H1 (cell line): ENCODE data around the gene GABARAPL2. TPM values are rescaled to one million over a fixed set of nuclear protein-coding genes. Genes with fewer than 3 reads are reported as not detected.

Experiments used
- CTCF ChIA-PET: fragments of 300-600 bp; sonication (Branson Sonifier 250); formaldehyde crosslinking; loops from one replicate; lab custom pipeline; 2021; ENCODE audit not compliant: partially characterized antibody; lab: Charles Lee
- POLR2A ChIA-PET: fragments of 300-600 bp; sonication (Branson Sonifier 250); formaldehyde crosslinking; loops from one replicate; lab custom pipeline; 2021; ENCODE audit warnings: inconsistent platforms; ENCODE audit not compliant: partially characterized antibody; lab: Charles Lee
- DNase-seq, 2 experiments: peaks; one replicate each; pipeline versions ENCODE4 v3.0.0 to v3.0.0-alpha.2; 2010 to 2022; ENCODE audit warnings: low spot score in 2 of 2, low read depth in 1 of 2, mixed read lengths in 1 of 2
- FAIRE-seq: peaks from 2 replicates; lab custom pipeline; 2011; peaks lifted over from hg19 to GRCh38; lab: Jason Lieb, UNC
- H2AFZ ChIP-seq: 2 replicates; pipeline ENCODE4 v1.8.1; 2012; ENCODE audit warnings: low read length, inconsistent platforms
- H2AK5ac ChIP-seq: 2 replicates; pipeline ENCODE4 v1.6.1; 2013; ENCODE audit warnings: low read depth, low read length
- H2BK120ac ChIP-seq: replicated peaks from 2 replicates; pipeline ENCODE3; 2013; ENCODE audit warnings: low read depth, low read length, inconsistent platforms
- H2BK12ac ChIP-seq: 2 replicates; pipeline ENCODE4 v1.6.1; 2013; ENCODE audit warnings: low read depth, low read length
- H2BK15ac ChIP-seq: 2 replicates; pipeline ENCODE4 v1.6.1; 2013; ENCODE audit warnings: low read length
- H2BK20ac ChIP-seq: 2 replicates; pipeline ENCODE4 v1.6.1; 2013; ENCODE audit warnings: low read length
- H2BK5ac ChIP-seq: 2 replicates; pipeline ENCODE4 v1.6.1; 2013; ENCODE audit warnings: low read depth, low read length
- H3K14ac ChIP-seq: 2 replicates; pipeline ENCODE4 v1.6.1; 2013; ENCODE audit warnings: inconsistent platforms; ENCODE audit not compliant: insufficient read length
- H3K18ac ChIP-seq: 2 replicates; pipeline ENCODE4 v1.6.1; 2013; ENCODE audit warnings: low read length; ENCODE audit errors: extremely low read depth
- H3K23ac ChIP-seq: 2 replicates; pipeline ENCODE4 v1.6.1; 2013; ENCODE audit warnings: inconsistent platforms; ENCODE audit not compliant: insufficient read length
- H3K23me2 ChIP-seq: 2 replicates; pipeline ENCODE4 v1.6.1; 2013; ENCODE audit warnings: low read depth, low read length
- H3K27ac ChIP-seq: 2 replicates; pipeline ENCODE4 v1.6.1; 2011; ENCODE audit warnings: low read depth, low read length, inconsistent platforms
- H3K27me3 ChIP-seq, 4 experiments: replicated peaks in 1 of 4; 1 replicate in 1 of 4; 2 replicates in 3 of 4; pipeline versions ENCODE4 v1.6.1 to v1.8.1; 2011 to 2013; ENCODE audit warnings: low read length in 3 of 4, mild to moderate bottlenecking in 3 of 4, inconsistent platforms in 2 of 4, mixed read lengths in 2 of 4, moderate library complexity in 1 of 4; ENCODE audit not compliant: control insufficient read depth in 3 of 4, insufficient read depth in 3 of 4; ENCODE audit errors: extremely low read depth in 1 of 4
- H3K36me3 ChIP-seq, 4 experiments: 2 replicates each; pipeline versions ENCODE4 v1.6.1 to v1.8.1; 2011 to 2013; ENCODE audit warnings: mild to moderate bottlenecking in 4 of 4, low read length in 3 of 4, moderate library complexity in 2 of 4, control low read depth in 1 of 4, inconsistent platforms in 1 of 4; ENCODE audit not compliant: insufficient read depth in 4 of 4, control insufficient read depth in 2 of 4
- H3K4ac ChIP-seq: replicated peaks from 2 replicates; pipeline ENCODE3; 2013; ENCODE audit warnings: low read length, low read depth, mixed read lengths, inconsistent platforms; ENCODE audit not compliant: insufficient read length
- H3K4me1 ChIP-seq, 4 experiments: replicated peaks in 1 of 4; 1 replicate in 1 of 4; 2 replicates in 3 of 4; pipeline versions ENCODE4 v1.6.1 to v1.8.1; 2011 to 2013; ENCODE audit warnings: low read length in 3 of 4, inconsistent platforms in 2 of 4, mixed read lengths in 1 of 4; ENCODE audit not compliant: insufficient read depth in 4 of 4, control insufficient read depth in 3 of 4
- H3K4me2 ChIP-seq, 2 experiments: 2 replicates each; pipeline versions ENCODE4 v1.6.1 to v1.8.1; 2011 to 2013; ENCODE audit warnings: low read depth in 2 of 2, low read length in 2 of 2, control low read depth in 1 of 2, inconsistent platforms in 1 of 2, mild to moderate bottlenecking in 1 of 2; ENCODE audit not compliant: insufficient read depth in 1 of 2
- H3K4me3 ChIP-seq, 4 experiments: fragments of 200-600, 300-600 bp in 1 of 4; sonication (generic), shearing (Covaris generic), sonication (Bioruptor Twin) in 1 of 4; 2 replicates each; pipeline versions ENCODE4 v1.5.1 to v1.8.1; 2011 to 2016; ENCODE audit warnings: low read length in 4 of 4, low read depth in 3 of 4, control low read depth in 2 of 4, inconsistent platforms in 2 of 4, mild to moderate bottlenecking in 2 of 4, mixed read lengths in 1 of 4, moderate library complexity in 1 of 4; ENCODE audit not compliant: insufficient read depth in 2 of 4; ENCODE audit errors: extremely low read depth in 1 of 4
- H3K56ac ChIP-seq: replicated peaks from 2 replicates; pipeline ENCODE3; 2013; ENCODE audit warnings: low read depth, mild to moderate bottlenecking, mixed read lengths, low read length, inconsistent platforms; ENCODE audit not compliant: insufficient read length
- H3K79me1 ChIP-seq: 2 replicates; pipeline ENCODE4 v1.6.1; 2013; ENCODE audit warnings: low read depth, low read length, control low read depth
- H3K79me2 ChIP-seq, 2 experiments: 2 replicates each; pipeline versions ENCODE4 v1.6.1 to v1.8.1; 2012 to 2013; ENCODE audit warnings: low read length in 2 of 2, mild to moderate bottlenecking in 2 of 2, inconsistent platforms in 1 of 2; ENCODE audit not compliant: insufficient read depth in 2 of 2, control insufficient read depth in 1 of 2
- H3K9ac ChIP-seq, 4 experiments: replicated peaks in 1 of 4; 1 replicate in 1 of 4; 2 replicates in 3 of 4; pipeline versions ENCODE4 v1.6.1 to v1.8.1; 2011 to 2013; ENCODE audit warnings: low read depth in 3 of 4, low read length in 3 of 4, control low read depth in 2 of 4, mild to moderate bottlenecking in 2 of 4, moderate library complexity in 2 of 4, inconsistent platforms in 1 of 4; ENCODE audit errors: extremely low read depth in 1 of 4
- H3K9me3 ChIP-seq, 2 experiments: 2 replicates each; pipeline versions ENCODE4 v1.6.1 to v1.8.1; 2012 to 2013; ENCODE audit warnings: mild to moderate bottlenecking in 2 of 2, moderate library complexity in 2 of 2, control low read depth in 1 of 2, inconsistent platforms in 1 of 2, low read depth in 1 of 2, low read length in 1 of 2, mixed read lengths in 1 of 2; ENCODE audit not compliant: insufficient read depth in 2 of 2
- H4K20me1 ChIP-seq, 2 experiments: replicated peaks in 1 of 2; 2 replicates each; pipeline versions ENCODE3 to v1.8.1; 2011 to 2013; ENCODE audit warnings: inconsistent platforms in 2 of 2, low read length in 2 of 2, mild to moderate bottlenecking in 1 of 2; ENCODE audit not compliant: insufficient read depth in 2 of 2, control insufficient read depth in 1 of 2
- H4K5ac ChIP-seq: 2 replicates; pipeline ENCODE4 v1.6.1; 2013; ENCODE audit warnings: low read length, low read depth, mixed read lengths, inconsistent platforms; ENCODE audit not compliant: insufficient read length
- H4K8ac ChIP-seq: 2 replicates; pipeline ENCODE4 v1.8.0; 2013; ENCODE audit warnings: mild to moderate bottlenecking, moderate library complexity, low read length, inconsistent platforms; ENCODE audit not compliant: insufficient read depth; ENCODE audit errors: extremely low read depth
- H4K91ac ChIP-seq: replicated peaks from 2 replicates; pipeline ENCODE3; 2013; ENCODE audit warnings: low read length, mixed read lengths, inconsistent platforms; ENCODE audit not compliant: insufficient read length
- BRCA1 ChIP-seq: IDR thresholded peaks from 2 replicates; pipeline ENCODE4 v1.6.1; 2012; ENCODE audit warnings: low read depth, low read length, improper control_type of control experiment
- CBX5 ChIP-seq: fragments of 300-800, 300-1000 bp; sonication (generic); IDR thresholded peaks from 2 replicates; pipeline ENCODE4 v1.7.1; 2016; ENCODE audit warnings: antibody characterized with exemption, low read length, low read depth
- CREB1 ChIP-seq: IDR thresholded peaks from 2 replicates; pipeline ENCODE4 v1.6.1; 2012; ENCODE audit warnings: inconsistent platforms
- EZH2 ChIP-seq: fragments of 200-600 bp; sonication (generic); IDR thresholded peaks from 2 replicates; pipeline ENCODE4 v1.7.1; 2012; ENCODE audit warnings: low read depth, mild to moderate bottlenecking, moderate library complexity, low read length, inconsistent platforms; ENCODE audit not compliant: severe bottlenecking
- JUND ChIP-seq: IDR thresholded peaks from 2 replicates; pipeline ENCODE4 v1.6.1; 2011; ENCODE audit warnings: mild to moderate bottlenecking, improper control_type of control experiment, low read length
- MAFK ChIP-seq: IDR thresholded peaks from 2 replicates; pipeline ENCODE4 v1.6.1; 2012; ENCODE audit warnings: low read depth, mild to moderate bottlenecking, improper control_type of control experiment, low read length
- POLR2AphosphoS5 ChIP-seq: IDR thresholded peaks from 2 replicates; pipeline ENCODE4 v1.6.1; 2011; ENCODE audit warnings: low read depth, low read length
- RNF2 ChIP-seq: fragments of 200-900, 300-1000 bp; sonication (generic); IDR thresholded peaks from 2 replicates; pipeline ENCODE4 v1.7.1; 2016; ENCODE audit warnings: borderline replicate concordance, low read depth, mild to moderate bottlenecking, antibody characterized with exemption, low read length; ENCODE audit not compliant: poor library complexity, severe bottlenecking; ENCODE audit errors: missing control alignments
- RXRA ChIP-seq: IDR thresholded peaks from 2 replicates; pipeline ENCODE4 v1.6.1; 2011; ENCODE audit warnings: low read depth, mild to moderate bottlenecking, low read length, moderate library complexity; ENCODE audit not compliant: insufficient read depth
- TBP ChIP-seq: IDR thresholded peaks from 2 replicates; pipeline ENCODE4 v1.6.1; 2011; ENCODE audit warnings: low read depth, low read length, improper control_type of control experiment
- YY1 ChIP-seq: IDR thresholded peaks from 2 replicates; pipeline ENCODE4 v1.6.1; 2011; ENCODE audit warnings: low read depth, mild to moderate bottlenecking, low read length
- ZNF274 ChIP-seq: IDR thresholded peaks from 2 replicates; pipeline ENCODE4 v1.7.0; 2012; ENCODE audit warnings: low read length, borderline replicate concordance; ENCODE audit errors: extremely low read depth
- WGBS, 2 experiments: shearing (Covaris generic) in 1 of 2; methylation state at CpG; one replicate each; pipeline versions ENCODE4 v1.1.6 to v1.1.7; 2013 to 2015; ENCODE audit warnings: low lambda C conversion rate in 2 of 2, mixed read lengths in 2 of 2, inconsistent platforms in 1 of 2, low coverage in 1 of 2, missing lambda C conversion rate in 1 of 2; ENCODE audit not compliant: insufficient replicate concordance in 2 of 2, insufficient coverage in 1 of 2, insufficient read length in 1 of 2; ENCODE audit errors: extremely low coverage in 1 of 2, missing lambda C conversion rate in 1 of 2; 5-methylcytosine and 5-hydroxymethylcytosine counted together
- polyA plus RNA-seq, 7 experiments: library from polyadenylated mRNA; depleted of rRNA in 3 of 7; stranded (reverse) in 5 of 7; unstranded in 2 of 7; fragments of >200 nt in 5 of 7; fragments of 200-250 nt in 2 of 7; gene quantifications; 1 replicate in 5 of 7; 2 replicates in 1 of 7; 4 replicates in 1 of 7; pipeline versions ENCODE4 v1.2.1 to v1.2.3, GENCODE V29; 2011 to 2013; ENCODE audit warnings: missing spikeins in 2 of 7, mixed read lengths in 2 of 7
- total RNA-seq: library from RNA; stranded (reverse); fragmentation: NEBNext Ultra II Directional; extraction: Animal tissue kit (Norgen Biotek cat#: 25700); gene quantifications from 2 replicates; pipeline ENCODE4 v1.2.1, GENCODE V29; 2021
- TF ChIP-seq, protein P1 (sequence below): IDR thresholded peaks from 2 replicates; pipeline ENCODE4 v1.6.1; 2011; ENCODE audit warnings: low read length, improper control_type of control experiment

Gene GABARAPL2
- total and polyA plus RNA-seq, 2 of the 8 experiments (the other 6 are each of a cell fraction or from before 2014, with no cell fraction given): 65.8 to 71.3 TPM

DNA sequence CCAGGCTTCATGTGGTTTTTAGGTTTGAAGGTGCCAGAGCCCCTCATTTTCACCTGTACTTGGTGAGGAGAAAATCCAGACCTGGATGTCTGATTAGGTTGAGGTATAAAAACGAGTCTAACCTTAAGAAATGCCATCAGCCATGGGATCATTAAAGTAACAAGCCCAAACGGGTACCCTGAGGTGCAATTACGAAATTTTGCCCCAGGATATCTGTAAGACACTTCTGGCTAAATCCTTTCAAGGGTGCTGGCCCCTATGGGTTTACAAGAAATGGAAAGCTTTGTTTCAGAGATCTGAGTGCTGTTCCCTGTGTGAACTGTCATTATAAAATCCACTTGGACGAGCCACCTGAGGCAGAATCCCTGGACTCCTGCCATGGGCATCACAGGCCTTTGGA, 37.1 kb downstream of the GABARAPL2 start:
- Histone ChIP-seq H3K23me2 (no peaks in the 10 kb centered on the region), H2BK20ac (no peak overlapping the region), H3K4me2 (no peak overlapping the region), H3K4ac (no peak overlapping the region), H3K27me3 (no peaks in the 10 kb centered on the region), H3K9me3 (peaks cover 5 to 9% of the 10 kb centered on the region in 2 experiments; a peak in 3 of 4 replicates), H4K91ac (no peak overlapping the region), H2AFZ (no peak overlapping the region), H4K20me1 (no peaks in the 10 kb centered on the region), H2AK5ac (no peak overlapping the region), H3K79me1 (no peaks in the 10 kb centered on the region), H3K23ac (no peak overlapping the region), H2BK120ac (no peak overlapping the region), H3K4me1 (no peaks in the 10 kb centered on the region), H4K8ac (no peak overlapping the region), H3K56ac (no peak overlapping the region), H3K18ac (no peak overlapping the region), H2BK12ac (no peak overlapping the region), H3K14ac (no peak overlapping the region), H3K9ac (no peak overlapping the region), H3K79me2 (no peaks in the 10 kb centered on the region), H2BK15ac (no peak overlapping the region), H4K5ac (no peak overlapping the region), H2BK5ac (no peak overlapping the region), H3K36me3 (peaks cover 15 to 57% (median 44%) of the 10 kb centered on the region in 4 experiments; a peak in 7 of 8 replicates), H3K4me3 (no peak overlapping the region), H3K27ac (no peak overlapping the region)
- 85% methylated on average over 4 of the region's 4 CpGs; no CpG with 5 or more reads in 1 of the 2 experiments for WGBS, 2 experiments
- DNase-seq (no peak), FAIRE-seq (no peak)
- ChIA-PET CTCF (no interaction called here), POLR2A (no interaction called here)
- no peak for TF ChIP-seq BRCA1
- TF ChIP-seq, protein P1, sequence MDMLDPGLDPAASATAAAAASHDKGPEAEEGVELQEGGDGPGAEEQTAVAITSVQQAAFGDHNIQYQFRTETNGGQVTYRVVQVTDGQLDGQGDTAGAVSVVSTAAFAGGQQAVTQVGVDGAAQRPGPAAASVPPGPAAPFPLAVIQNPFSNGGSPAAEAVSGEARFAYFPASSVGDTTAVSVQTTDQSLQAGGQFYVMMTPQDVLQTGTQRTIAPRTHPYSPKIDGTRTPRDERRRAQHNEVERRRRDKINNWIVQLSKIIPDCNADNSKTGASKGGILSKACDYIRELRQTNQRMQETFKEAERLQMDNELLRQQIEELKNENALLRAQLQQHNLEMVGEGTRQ: no peak
- no peak for TF ChIP-seq EZH2
- no peak for TF ChIP-seq RXRA
- no peak for TF ChIP-seq CREB1
- no peak for TF ChIP-seq POLR2AphosphoS5
- no peak for TF ChIP-seq ZNF274
- TF ChIP-seq CBX5: no peak
- no peak for TF ChIP-seq YY1
- TF ChIP-seq MAFK: no peak
- no peak for TF ChIP-seq RNF2
- TF ChIP-seq JUND: no peak
- TF ChIP-seq TBP: no peak
